ENCODE measurements around the gene ARID3A. TPM values are rescaled to one million over a fixed set of nuclear protein-coding genes. Genes with fewer than 3 reads are reported as not detected.

The ARID3A gene
- total and polyA plus RNA-seq, 2 of the 8 experiments (the other 6 are each of a cell fraction or from before 2014, with no cell fraction given) = 40.5 to 77.4 TPM

- TF ChIP-seq BRCA1 (IDR thresholded peaks at IDR 0.05; ENCODE audit: low read depth, low read length) (no peak), RXRA (IDR thresholded peaks at IDR 0.05; ENCODE audit: insufficient read depth, low read depth, low read length) (no peak), EZH2 (IDR thresholded peaks at IDR 0.05; ENCODE audit: low read depth, low read length, severe bottlenecking) (no peak), TCF12 (IDR thresholded peaks at IDR 0.05; ENCODE audit: low read depth, low read length) (no peak), POLR2AphosphoS5 (IDR thresholded peaks at IDR 0.05; ENCODE audit: low read depth, low read length) (no peak)
- H3K9me3 ChIP-seq (ENCODE audit: insufficient read depth in 2 of 2, low read depth in 1 of 2, low read length in 1 of 2) = no peaks in the 10 kb centered on the region
- H3K79me1 ChIP-seq (ENCODE audit: low read depth, low read length) = no peaks in the 10 kb centered on the region
- POLR2A ChIA-PET (ENCODE audit: partially characterized antibody) = no interaction called here
- CTCF ChIA-PET (ENCODE audit: partially characterized antibody) = interaction anchor here (0.9 kb wide), 1 partner anchor 215 kb away, joined by 3 read pairs; no protein-coding TSS in a partner anchor
- DNase-seq (ENCODE audit: low read depth in 1 of 2, low spot score in 2 of 2) (no peak), FAIRE-seq (no peak)
- H2BK20ac ChIP-seq (ENCODE audit: low read length) = no peak overlapping the region
- no peak overlapping the region for H2BK120ac ChIP-seq (replicated peaks; ENCODE audit: low read depth, low read length)
- 91% methylated on average over 4 of the region's 4 CpGs; no CpG with 5 or more reads in 1 of the 2 experiments for WGBS, 2 experiments (ENCODE audit: extremely low coverage in 1 of 2, insufficient coverage in 1 of 2, insufficient read length in 1 of 2, insufficient replicate concordance in 2 of 2, low coverage in 1 of 2, low lambda C conversion rate in 2 of 2, missing lambda C conversion rate in 1 of 2)
- H4K91ac ChIP-seq (replicated peaks; ENCODE audit: insufficient read length, low read length) = no peak overlapping the region
- no peak overlapping the region for H3K56ac ChIP-seq (replicated peaks; ENCODE audit: insufficient read length, low read depth, low read length)
- no peak overlapping the region for H3K9ac ChIP-seq (replicated peaks in 1 of 4; ENCODE audit: extremely low read depth in 1 of 4, low read depth in 3 of 4, low read length in 3 of 4)
- peaks cover 0 to 4% of the 10 kb centered on the region in 2 experiments for H4K20me1 ChIP-seq (replicated peaks in 1 of 2; ENCODE audit: control insufficient read depth in 1 of 2, insufficient read depth in 2 of 2, low read length in 2 of 2)
- no peak overlapping the region for H2AFZ ChIP-seq (ENCODE audit: low read length)
- H3K27ac ChIP-seq (ENCODE audit: low read depth, low read length) = no peak overlapping the region
- H4K8ac ChIP-seq (ENCODE audit: extremely low read depth, insufficient read depth, low read length) = no peak overlapping the region
- H2BK12ac ChIP-seq (ENCODE audit: low read depth, low read length) = no peak overlapping the region
- H3K79me2 ChIP-seq (ENCODE audit: control insufficient read depth in 1 of 2, insufficient read depth in 2 of 2, low read length in 2 of 2) = no peaks in the 10 kb centered on the region
- H3K36me3 ChIP-seq (ENCODE audit: control insufficient read depth in 2 of 4, insufficient read depth in 4 of 4, low read length in 3 of 4) = no peaks in the 10 kb centered on the region
- H3K27me3 ChIP-seq (replicated peaks in 1 of 4; ENCODE audit: control insufficient read depth in 3 of 4, extremely low read depth in 1 of 4, insufficient read depth in 3 of 4, low read length in 3 of 4) = peaks cover 6 to 32% (median 19%) of the 10 kb centered on the region in 4 experiments
- no peak overlapping the region for H4K5ac ChIP-seq (ENCODE audit: insufficient read length, low read depth, low read length)
- no peak overlapping the region for H2BK5ac ChIP-seq (ENCODE audit: low read depth, low read length)
- H3K4me2 ChIP-seq (ENCODE audit: insufficient read depth in 1 of 2, low read depth in 2 of 2, low read length in 2 of 2) = no peak overlapping the region
- H3K23ac ChIP-seq (ENCODE audit: insufficient read length) = no peak overlapping the region
- H3K4me3 ChIP-seq (ENCODE audit: extremely low read depth in 1 of 4, insufficient read depth in 2 of 4, low read depth in 3 of 4, low read length in 4 of 4) = no peak overlapping the region
- no peak overlapping the region for H3K4ac ChIP-seq (replicated peaks; ENCODE audit: insufficient read length, low read depth, low read length)
- no peak overlapping the region for H3K14ac ChIP-seq (ENCODE audit: insufficient read length)
- H2AK5ac ChIP-seq (ENCODE audit: low read depth, low read length) = 0 out of 2 replicates have a peak overlapping the region, but pooled peaks have one; percentile 65
- H3K23me2 ChIP-seq (ENCODE audit: low read depth, low read length) = peaks cover 2% of the 10 kb centered on the region; the same call in 1 of the 2 replicates
- peaks cover 0 to 4% (median 1%) of the 10 kb centered on the region in 4 experiments; a peak in 3 of 7 replicates for H3K4me1 ChIP-seq (replicated peaks in 1 of 4; ENCODE audit: control insufficient read depth in 3 of 4, insufficient read depth in 4 of 4, low read length in 3 of 4)
- H2BK15ac ChIP-seq (ENCODE audit: low read length) = no peak overlapping the region
- no peak overlapping the region for H3K18ac ChIP-seq (ENCODE audit: extremely low read depth, low read length)
Observed at GRCh38 chr19:1002600-1002999, 76.8 kb downstream of the ARID3A start.
